ENCODE data around the gene PRICKLE2.

Gene PRICKLE2

GRCh38 chr3:64262574-64263114 lies 37.4 kb upstream of the PRICKLE2 start:
- Mint-ChIP-seq H3K9me3 (no peaks in the 10 kb centered on the region), H3K27me3 (peaks cover 9% of the 10 kb centered on the region), H3K4me3 (no peak overlapping the region), H3K4me1 (ENCODE audit: low read depth) (no peaks in the 10 kb centered on the region), H3K27ac (no peak overlapping the region), H3K36me3 (ENCODE audit: low read depth) (no peaks in the 10 kb centered on the region)
- intact Hi-C loops (cut with micrococcal nuclease), result no loop called here

GRCh38 chr3:64260431-64260830 lies 35.2 kb upstream of the PRICKLE2 start:
- no peaks in the 10 kb centered on the region for H3K9me3 Mint-ChIP-seq
- peaks cover 3% of the 10 kb centered on the region for H3K27me3 Mint-ChIP-seq
- H3K4me1 Mint-ChIP-seq (ENCODE audit: low read depth), result no peaks in the 10 kb centered on the region
- intact Hi-C loops (cut with micrococcal nuclease), result no loop called here
- no peak overlapping the region for H3K27ac Mint-ChIP-seq
- no peak overlapping the region for H3K4me3 Mint-ChIP-seq
- H3K36me3 Mint-ChIP-seq (ENCODE audit: low read depth), result no peaks in the 10 kb centered on the region

GRCh38 chr3:64259636-64260035 lies 34.4 kb upstream of the PRICKLE2 start:
- no peaks in the 10 kb centered on the region for H3K36me3 Mint-ChIP-seq (ENCODE audit: low read depth)
- intact Hi-C loops (cut with micrococcal nuclease), result no loop called here

GRCh38 chr3:64257100-64257755 lies 32.0 kb upstream of the PRICKLE2 start:
- Mint-ChIP-seq H3K4me3 (no peak overlapping the region), H3K36me3 (ENCODE audit: low read depth) (no peaks in the 10 kb centered on the region), H3K27me3 (no peaks in the 10 kb centered on the region), H3K9me3 (no peaks in the 10 kb centered on the region), H3K4me1 (ENCODE audit: low read depth) (no peaks in the 10 kb centered on the region), H3K27ac (no peak overlapping the region)
- intact Hi-C loops (cut with micrococcal nuclease), result no loop called here

More at GRCh38 chr3:64259636-64260035, 34.4 kb upstream of the PRICKLE2 start:
- Mint-ChIP-seq H3K9me3 (no peaks in the 10 kb centered on the region), H3K27ac (no peak overlapping the region), H3K4me1 (ENCODE audit: low read depth) (no peaks in the 10 kb centered on the region), H3K27me3 (no peaks in the 10 kb centered on the region), H3K4me3 (no peak overlapping the region)

GRCh38 chr3:64255741-64256340 lies 30.6 kb upstream of the PRICKLE2 start:
- Mint-ChIP-seq H3K27ac (no peak overlapping the region), H3K27me3 (no peaks in the 10 kb centered on the region), H3K4me1 (ENCODE audit: low read depth) (no peaks in the 10 kb centered on the region), H3K4me3 (no peak overlapping the region), H3K9me3 (no peaks in the 10 kb centered on the region), H3K36me3 (ENCODE audit: low read depth) (no peaks in the 10 kb centered on the region)
- intact Hi-C loops (cut with micrococcal nuclease), result no loop called here

- no peaks in the 10 kb centered on the region for H3K9me3 Mint-ChIP-seq
- intact Hi-C loops (cut with micrococcal nuclease), result no loop called here
- H3K4me1 Mint-ChIP-seq (ENCODE audit: low read depth), result no peaks in the 10 kb centered on the region
- H3K27ac Mint-ChIP-seq, result no peak overlapping the region
- H3K36me3 Mint-ChIP-seq (ENCODE audit: low read depth), result no peaks in the 10 kb centered on the region
- no peaks in the 10 kb centered on the region for H3K27me3 Mint-ChIP-seq
- H3K4me3 Mint-ChIP-seq, result no peak overlapping the region
Observed at GRCh38 chr3:64254443-64254842, 29.2 kb upstream of the PRICKLE2 start.

- no peaks in the 10 kb centered on the region for H3K27me3 Mint-ChIP-seq
Observed at GRCh38 chr3:64253689-64254088, 28.4 kb upstream of the PRICKLE2 start.

GRCh38 chr3:64251019-64251418 lies 25.8 kb upstream of the PRICKLE2 start:
- H3K9me3 Mint-ChIP-seq, result no peaks in the 10 kb centered on the region
- no peaks in the 10 kb centered on the region for H3K36me3 Mint-ChIP-seq (ENCODE audit: low read depth)
- no peaks in the 10 kb centered on the region for H3K4me1 Mint-ChIP-seq (ENCODE audit: low read depth)
- intact Hi-C loops (cut with micrococcal nuclease), result no loop called here
- H3K4me3 Mint-ChIP-seq, result no peak overlapping the region
- H3K27me3 Mint-ChIP-seq, result no peaks in the 10 kb centered on the region
- H3K27ac Mint-ChIP-seq, result no peak overlapping the region

More at GRCh38 chr3:64253689-64254088, 28.4 kb upstream of the PRICKLE2 start:
- H3K4me3 Mint-ChIP-seq, result no peak overlapping the region
- no peak overlapping the region for H3K27ac Mint-ChIP-seq
- H3K36me3 Mint-ChIP-seq (ENCODE audit: low read depth), result no peaks in the 10 kb centered on the region
- intact Hi-C loops (cut with micrococcal nuclease), result no loop called here
- no peaks in the 10 kb centered on the region for H3K4me1 Mint-ChIP-seq (ENCODE audit: low read depth)
- H3K9me3 Mint-ChIP-seq, result no peaks in the 10 kb centered on the region

- intact Hi-C loops (cut with micrococcal nuclease), result no loop called here
- no peaks in the 10 kb centered on the region for H3K36me3 Mint-ChIP-seq (ENCODE audit: low read depth)
- H3K9me3 Mint-ChIP-seq, result no peaks in the 10 kb centered on the region
- no peak overlapping the region for H3K4me3 Mint-ChIP-seq
- no peaks in the 10 kb centered on the region for H3K4me1 Mint-ChIP-seq (ENCODE audit: low read depth)
- H3K27ac Mint-ChIP-seq, result no peak overlapping the region
- H3K27me3 Mint-ChIP-seq, result no peaks in the 10 kb centered on the region
Observed at GRCh38 chr3:64247991-64248646, 22.9 kb upstream of the PRICKLE2 start.

GRCh38 chr3:64244011-64244942 lies 19.0 kb upstream of the PRICKLE2 start:
- H3K4me3 Mint-ChIP-seq, result no peak overlapping the region
- intact Hi-C loops (cut with micrococcal nuclease), result no loop called here

GRCh38 chr3:64242435-64242834 lies 17.2 kb upstream of the PRICKLE2 start:
- H3K27me3 Mint-ChIP-seq, result no peaks in the 10 kb centered on the region
- H3K36me3 Mint-ChIP-seq (ENCODE audit: low read depth), result no peaks in the 10 kb centered on the region
- intact Hi-C loops (cut with micrococcal nuclease), result no loop called here
- H3K4me3 Mint-ChIP-seq, result no peak overlapping the region
- H3K27ac Mint-ChIP-seq, result no peak overlapping the region
- H3K4me1 Mint-ChIP-seq (ENCODE audit: low read depth), result no peaks in the 10 kb centered on the region
- peaks cover 14% of the 10 kb centered on the region for H3K9me3 Mint-ChIP-seq

More at GRCh38 chr3:64244011-64244942, 19.0 kb upstream of the PRICKLE2 start:
- H3K4me1 Mint-ChIP-seq (ENCODE audit: low read depth), result no peaks in the 10 kb centered on the region
- no peaks in the 10 kb centered on the region for H3K36me3 Mint-ChIP-seq (ENCODE audit: low read depth)
- H3K27me3 Mint-ChIP-seq, result no peaks in the 10 kb centered on the region
- H3K9me3 Mint-ChIP-seq, result no peaks in the 10 kb centered on the region
- H3K27ac Mint-ChIP-seq, result no peak overlapping the region

GRCh38 chr3:64240959-64241358 lies 15.7 kb upstream of the PRICKLE2 start:
- H3K27ac Mint-ChIP-seq, result no peak overlapping the region
- no peaks in the 10 kb centered on the region for H3K4me1 Mint-ChIP-seq (ENCODE audit: low read depth)
- H3K36me3 Mint-ChIP-seq (ENCODE audit: low read depth), result no peaks in the 10 kb centered on the region
- peaks cover 24% of the 10 kb centered on the region for H3K9me3 Mint-ChIP-seq
- intact Hi-C loops (cut with micrococcal nuclease), result no loop called here
- no peak overlapping the region for H3K4me3 Mint-ChIP-seq
- H3K27me3 Mint-ChIP-seq, result no peaks in the 10 kb centered on the region

- H3K36me3 Mint-ChIP-seq (ENCODE audit: low read depth), result no peaks in the 10 kb centered on the region
- no peak overlapping the region for H3K27ac Mint-ChIP-seq
- no peak overlapping the region for H3K4me3 Mint-ChIP-seq
- no peaks in the 10 kb centered on the region for H3K4me1 Mint-ChIP-seq (ENCODE audit: low read depth)
- H3K9me3 Mint-ChIP-seq, result peaks cover 24% of the 10 kb centered on the region
- no peaks in the 10 kb centered on the region for H3K27me3 Mint-ChIP-seq
- intact Hi-C loops (cut with micrococcal nuclease), result no loop called here
Observed at GRCh38 chr3:64240396-64240795, 15.1 kb upstream of the PRICKLE2 start.

Data from dendritic cell treated with granulocyte-macrophage colony-stimulating factor and Interleukin-4, amounts not matched to agents 40 ng/mL and 50 ng/mL, for 4 days (primary cell).